CD4-positive, alpha-beta T cell treated with Interleukin-17A for 4 hours (primary cell): ENCODE measurements around the gene CAMK2A.
"Not testable (repeated sequence)": the region's sequence is repeated elsewhere in the genome, so short reads cannot be mapped to it uniquely, and the experiment has no call there.

Experiments used
- DNase-seq: peaks from one replicate; pipeline ENCODE4 v3.0.0-alpha.2; 2020; ENCODE audit warnings: mixed read lengths

Gene CAMK2A

GRCh38 chr5:150253416-150254208 lies 36.0 kb downstream of the CAMK2A start:
- no peak for DNase-seq

- no peak for DNase-seq
These were observed 37.1 kb downstream of the CAMK2A start for GRCh38 chr5:150252489-150252888.

- no peak for DNase-seq
These were observed 38.1 kb downstream of the CAMK2A start for GRCh38 chr5:150251504-150251903.

GRCh38 chr5:150249744-150250143 lies 39.8 kb downstream of the CAMK2A start:
- DNase-seq: no peak

- no peak for DNase-seq
These were observed 40.6 kb downstream of the CAMK2A start for GRCh38 chr5:150248946-150249345.

- DNase-seq: not testable (repeated sequence)
These were observed 41.1 kb downstream of the CAMK2A start for GRCh38 chr5:150248493-150248892.

- DNase-seq: no peak
These were observed 41.8 kb downstream of the CAMK2A start for GRCh38 chr5:150247726-150248125.

- no peak for DNase-seq
These were observed 42.7 kb downstream of the CAMK2A start for GRCh38 chr5:150246835-150247234.

- DNase-seq: no peak
These were observed 43.1 kb downstream of the CAMK2A start for GRCh38 chr5:150246429-150246828.

- no peak for DNase-seq
These were observed 43.8 kb downstream of the CAMK2A start for GRCh38 chr5:150245808-150246207.

- DNase-seq: no peak
These were observed 44.3 kb downstream of the CAMK2A start for GRCh38 chr5:150245111-150245789.

- DNase-seq: no peak
These were observed 45.4 kb downstream of the CAMK2A start for GRCh38 chr5:150244209-150244608.

- DNase-seq: no peak
These were observed 46.0 kb downstream of the CAMK2A start for GRCh38 chr5:150243590-150243989.

- DNase-seq: no peak
These were observed 47.2 kb downstream of the CAMK2A start for GRCh38 chr5:150242251-150242894.

GRCh38 chr5:150241298-150242160 lies 48.0 kb downstream of the CAMK2A start:
- no peak for DNase-seq

- DNase-seq: no peak
These were observed 49.8 kb downstream of the CAMK2A start for GRCh38 chr5:150239794-150240122.

GRCh38 chr5:150239099-150239793 lies 50.3 kb downstream of the CAMK2A start:
- DNase-seq: no peak

GRCh38 chr5:150238646-150239045 lies 50.9 kb downstream of the CAMK2A start:
- no peak for DNase-seq

GRCh38 chr5:150236981-150237754 lies 52.4 kb downstream of the CAMK2A start:
- DNase-seq: no peak

- no peak for DNase-seq
These were observed 53.3 kb downstream of the CAMK2A start for GRCh38 chr5:150236313-150236712.

GRCh38 chr5:150235500-150235854 lies 54.1 kb downstream of the CAMK2A start:
- no peak for DNase-seq
